Measurements from ENCODE around the gene NFKB2. TPM values are rescaled to one million over a fixed set of nuclear protein-coding genes. Genes with fewer than 3 reads are reported as not detected.

Gene NFKB2
- total RNA-seq, 1 donor from 2014 or later = 15.3 TPM

DNA sequence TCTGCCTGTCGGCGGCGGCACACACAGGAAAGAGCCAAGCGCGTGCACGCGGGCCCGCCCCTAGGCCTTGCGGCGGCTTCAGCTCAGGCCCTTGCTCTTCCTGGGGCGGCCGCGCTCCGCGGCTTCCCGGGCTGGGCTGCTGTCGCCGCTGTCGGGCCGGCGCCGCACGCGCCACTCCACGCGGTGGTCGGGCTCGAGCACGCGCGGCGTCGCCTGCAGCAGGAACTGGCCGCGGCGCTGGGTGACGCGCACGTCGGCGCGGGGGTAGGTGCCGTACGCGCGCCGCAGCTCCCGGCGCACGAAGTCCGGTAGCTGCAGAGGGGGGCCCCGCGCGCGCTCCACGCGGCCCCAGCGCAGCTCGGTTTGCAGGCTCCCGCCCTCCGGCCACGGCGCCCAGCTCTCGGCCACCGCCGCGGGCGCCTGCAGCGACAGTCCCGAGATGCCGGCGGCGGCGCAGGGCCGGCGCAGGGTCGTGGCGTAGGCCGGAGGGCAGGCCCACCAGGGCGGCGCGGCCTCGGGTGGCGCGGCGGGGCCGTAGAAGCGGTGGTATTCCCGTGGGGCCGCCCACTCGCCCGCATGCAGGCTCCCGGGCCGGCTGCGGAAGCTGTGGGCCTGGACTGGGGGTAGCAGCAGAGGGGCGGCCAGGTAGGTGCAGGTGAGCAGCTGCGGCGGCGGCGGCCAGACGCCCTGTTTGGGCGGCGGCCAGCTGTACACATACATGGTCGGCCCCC, 55.0 kb downstream of the NFKB2 start:
- peak; percentile 61 to 87 for DNase-seq (ENCODE audit: low read depth in 2 of 2)

- DNase-seq (ENCODE audit: low read depth in 2 of 2) = no peak
These were observed 55.8 kb downstream of the NFKB2 start, which contains the start of gene C10orf95 for GRCh38 chr10:102451105-102451969. TSS of gene C10orf95 (minus strand) at chr10:102451543. CDS start at chr10:102451093, 450 bp downstream.

Other genes with a start within 250 kb of the NFKB2 start
- gene NOLC1, start 243.3 kb upstream of the NFKB2 start, total RNA-seq = 19.4 and 24.0 TPM in 2 replicates
- gene ELOVL3, start 169.4 kb upstream of the NFKB2 start, total RNA-seq = not detected in 2 replicates
- gene PITX3, start 154.2 kb upstream of the NFKB2 start, total RNA-seq = not detected in 2 replicates
- 11.2 and 16.7 TPM in 2 replicates for gene GBF1, start 150.2 kb upstream of the NFKB2 start, total RNA-seq
- 0.26 and 0.63 TPM in 2 replicates for gene PSD, start 23.1 kb downstream of the NFKB2 start, total RNA-seq
- gene FBXL15, start 25.1 kb downstream of the NFKB2 start, total RNA-seq = 5.8 and 8.1 TPM in 2 replicates
- gene CUEDC2, start 36.9 kb downstream of the NFKB2 start, total RNA-seq = 30.6 and 42.2 TPM in 2 replicates
- gene C10orf95, start 55.8 kb downstream of the NFKB2 start, total RNA-seq = under 0.01 TPM in 1 of 2 replicates, not detected in the other
- gene ACTR1A, start 107.0 kb downstream of the NFKB2 start, total RNA-seq = 143 and 183 TPM in 2 replicates
- gene SUFU, start 108.3 kb downstream of the NFKB2 start, total RNA-seq = 3.1 and 6.4 TPM in 2 replicates
- gene TRIM8, start 248.8 kb downstream of the NFKB2 start, total RNA-seq = 38.4 and 82.4 TPM in 2 replicates

Data from dermis microvascular lymphatic vessel endothelial cell (primary cell).